ENCODE results near the gene MAP4K4. TPM values are rescaled to one million over a fixed set of nuclear protein-coding genes. Genes with fewer than 3 reads are reported as not detected.

MAP4K4 gene
- total and polyA plus RNA-seq, 2 donors, result 22.4 to 30.9 TPM

DNA sequence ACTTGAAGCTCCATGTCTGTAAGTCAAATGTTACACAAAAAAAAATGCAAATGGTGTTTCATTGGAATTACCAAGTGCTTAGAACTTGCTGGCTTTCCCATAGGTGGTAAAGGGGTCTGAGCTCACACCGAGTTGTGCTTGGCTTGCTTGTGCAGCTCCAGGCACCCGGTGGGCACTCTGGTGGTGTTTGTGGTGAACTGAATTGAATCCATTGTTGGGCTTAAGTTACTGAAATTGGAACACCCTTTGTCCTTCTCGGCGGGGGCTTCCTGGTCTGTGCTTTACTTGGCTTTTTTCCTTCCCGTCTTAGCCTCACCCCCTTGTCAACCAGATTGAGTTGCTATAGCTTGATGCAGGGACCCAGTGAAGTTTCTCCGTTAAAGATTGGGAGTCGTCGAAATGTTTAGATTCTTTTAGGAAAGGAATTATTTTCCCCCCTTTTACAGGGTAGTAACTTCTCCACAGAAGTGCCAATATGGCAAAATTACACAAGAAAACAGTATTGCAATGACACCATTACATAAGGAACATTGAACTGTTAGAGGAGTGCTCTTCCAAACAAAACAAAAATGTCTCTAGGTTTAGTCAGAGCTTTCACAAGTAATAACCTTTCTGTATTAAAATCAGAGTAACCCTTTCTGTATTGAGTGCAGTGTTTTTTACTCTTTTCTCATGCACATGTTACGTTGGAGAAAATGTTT is 196.3 kb downstream of the MAP4K4 start:
- H3K4me3 ChIP-seq (ENCODE audit: low read length in 2 of 2), result no peak overlapping the region
- peaks cover 32 to 40% of the 10 kb centered on the region in 2 donors for H3K36me3 ChIP-seq (ENCODE audit: control insufficient read depth in 2 of 2, insufficient read depth in 2 of 2, low read length in 1 of 2)
- H3K27me3 ChIP-seq (ENCODE audit: control insufficient read depth in 2 of 2, insufficient read depth in 1 of 2, low read length in 1 of 2), result no peaks in the 10 kb centered on the region
- 95% methylated on average over 9 of the region's 9 CpGs for WGBS
- no peaks in the 10 kb centered on the region for H3K4me1 ChIP-seq (ENCODE audit: control insufficient read depth in 2 of 2, insufficient read depth in 2 of 2, low read length in 2 of 2)
- no peak overlapping the region for H3K27ac ChIP-seq (ENCODE audit: low read depth in 1 of 2, low read length in 1 of 2)
- no peak for DNase-seq (ENCODE audit: low read depth in 6 of 9, low spot score in 9 of 9)
- no peaks in the 10 kb centered on the region for H3K9me3 ChIP-seq (ENCODE audit: control insufficient read depth in 2 of 2, insufficient read depth in 1 of 2, low read length in 1 of 2)

DNA sequence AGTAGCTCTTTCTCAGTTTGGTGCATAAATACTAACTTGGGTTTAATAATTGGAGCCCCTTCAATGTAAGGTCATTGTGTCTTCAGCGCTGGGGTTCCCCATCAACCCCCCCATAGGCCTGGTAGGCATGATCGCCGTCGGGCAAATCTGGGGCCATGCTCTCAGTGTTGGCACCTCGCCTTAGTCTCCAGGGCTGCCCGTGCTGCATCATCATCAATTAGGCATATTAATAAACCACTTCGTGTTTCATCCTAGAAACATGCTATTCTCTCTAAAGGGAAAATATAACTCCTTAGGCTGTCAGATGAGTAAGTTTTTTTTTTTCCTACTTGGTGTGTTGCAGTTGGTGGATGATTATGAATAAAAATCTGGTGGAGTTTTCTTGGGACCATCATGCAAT is 197.5 kb downstream of the MAP4K4 start:
- DNase-seq (ENCODE audit: low read depth in 6 of 9, low spot score in 9 of 9), result no peak
- 98% methylated on average over 7 of the region's 7 CpGs for WGBS
- H3K27me3 ChIP-seq (ENCODE audit: control insufficient read depth in 2 of 2, insufficient read depth in 1 of 2, low read length in 1 of 2), result no peaks in the 10 kb centered on the region
- no peaks in the 10 kb centered on the region for H3K9me3 ChIP-seq (ENCODE audit: control insufficient read depth in 2 of 2, insufficient read depth in 1 of 2, low read length in 1 of 2)
- H3K27ac ChIP-seq (ENCODE audit: low read depth in 1 of 2, low read length in 1 of 2), result no peak overlapping the region
- H3K4me1 ChIP-seq (ENCODE audit: control insufficient read depth in 2 of 2, insufficient read depth in 2 of 2, low read length in 2 of 2), result no peaks in the 10 kb centered on the region
- peaks cover 28 to 33% of the 10 kb centered on the region in 2 donors for H3K36me3 ChIP-seq (ENCODE audit: control insufficient read depth in 2 of 2, insufficient read depth in 2 of 2, low read length in 1 of 2)
- no peak overlapping the region for H3K4me3 ChIP-seq (ENCODE audit: low read length in 2 of 2)

DNA sequence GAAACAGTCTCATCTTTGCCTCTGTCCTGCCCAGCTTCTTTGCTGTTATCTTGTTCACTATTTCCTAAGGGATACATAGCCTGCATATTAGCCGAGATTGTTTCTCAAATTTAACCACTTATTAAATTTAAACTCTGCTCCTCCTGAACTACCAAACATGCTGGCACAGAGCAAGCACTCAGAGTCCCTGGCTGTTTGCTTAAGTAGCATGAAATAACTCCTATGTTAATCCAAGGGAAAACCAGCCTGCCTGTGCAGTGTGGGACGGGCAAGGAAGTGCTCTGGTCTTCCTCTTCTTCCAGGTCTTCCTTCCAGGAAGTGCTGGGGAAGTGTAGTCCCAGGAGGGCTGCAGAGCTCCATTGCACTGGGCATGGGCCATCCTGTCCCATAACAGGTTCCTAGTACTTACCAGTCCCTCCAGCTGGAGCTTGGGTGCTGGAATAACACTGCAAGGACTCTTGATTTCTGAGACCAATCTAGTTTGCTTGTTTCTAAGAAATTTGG is 198.4 kb downstream of the MAP4K4 start:
- no peak for DNase-seq (ENCODE audit: low read depth in 6 of 9, low spot score in 9 of 9)
- Histone ChIP-seq H3K4me3 (ENCODE audit: low read length in 2 of 2) (no peak overlapping the region), H3K4me1 (ENCODE audit: control insufficient read depth in 2 of 2, insufficient read depth in 2 of 2, low read length in 2 of 2) (no peaks in the 10 kb centered on the region), H3K27me3 (ENCODE audit: control insufficient read depth in 2 of 2, insufficient read depth in 1 of 2, low read length in 1 of 2) (no peaks in the 10 kb centered on the region), H3K36me3 (ENCODE audit: control insufficient read depth in 2 of 2, insufficient read depth in 2 of 2, low read length in 1 of 2) (peaks cover 21 to 32% of the 10 kb centered on the region in 2 donors), H3K27ac (ENCODE audit: low read depth in 1 of 2, low read length in 1 of 2) (no peak overlapping the region), H3K9me3 (ENCODE audit: control insufficient read depth in 2 of 2, insufficient read depth in 1 of 2, low read length in 1 of 2) (no peaks in the 10 kb centered on the region)
- WGBS, result over 99% methylated on average over 2 of the region's 2 CpGs

DNA sequence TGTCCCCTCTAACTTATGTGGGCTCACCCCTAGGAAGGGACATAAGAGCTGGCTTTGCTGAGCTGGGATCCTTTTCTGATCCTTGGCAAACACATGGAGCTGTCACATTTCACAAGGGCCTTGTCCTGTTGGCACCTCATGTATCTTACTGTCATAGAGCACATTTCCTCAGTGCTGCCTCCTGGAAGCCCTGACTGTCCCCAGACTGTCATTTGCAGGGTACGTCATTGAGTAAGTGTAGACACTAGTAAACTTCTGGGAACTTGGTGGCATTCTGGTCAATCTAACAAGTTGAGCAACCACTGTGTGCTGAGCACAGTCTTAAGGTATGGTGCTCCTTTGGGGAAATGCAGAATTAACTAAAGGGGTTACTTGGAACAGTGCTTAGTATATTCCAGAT is 199.8 kb downstream of the MAP4K4 start:
- no peaks in the 10 kb centered on the region for H3K9me3 ChIP-seq (ENCODE audit: control insufficient read depth in 2 of 2, insufficient read depth in 1 of 2, low read length in 1 of 2)
- WGBS, result 97% methylated on average over 1 of the region's 1 CpG
- H3K4me1 ChIP-seq (ENCODE audit: control insufficient read depth in 2 of 2, insufficient read depth in 2 of 2, low read length in 2 of 2), result no peaks in the 10 kb centered on the region
- H3K36me3 ChIP-seq (ENCODE audit: control insufficient read depth in 2 of 2, insufficient read depth in 2 of 2, low read length in 1 of 2), result peaks cover 12 to 23% of the 10 kb centered on the region in 2 donors
- H3K27me3 ChIP-seq (ENCODE audit: control insufficient read depth in 2 of 2, insufficient read depth in 1 of 2, low read length in 1 of 2), result no peaks in the 10 kb centered on the region
- H3K4me3 ChIP-seq (ENCODE audit: low read length in 2 of 2), result no peak overlapping the region
- no peak for DNase-seq (ENCODE audit: low read depth in 6 of 9, low spot score in 9 of 9)
- no peak overlapping the region for H3K27ac ChIP-seq (ENCODE audit: low read depth in 1 of 2, low read length in 1 of 2)

DNA sequence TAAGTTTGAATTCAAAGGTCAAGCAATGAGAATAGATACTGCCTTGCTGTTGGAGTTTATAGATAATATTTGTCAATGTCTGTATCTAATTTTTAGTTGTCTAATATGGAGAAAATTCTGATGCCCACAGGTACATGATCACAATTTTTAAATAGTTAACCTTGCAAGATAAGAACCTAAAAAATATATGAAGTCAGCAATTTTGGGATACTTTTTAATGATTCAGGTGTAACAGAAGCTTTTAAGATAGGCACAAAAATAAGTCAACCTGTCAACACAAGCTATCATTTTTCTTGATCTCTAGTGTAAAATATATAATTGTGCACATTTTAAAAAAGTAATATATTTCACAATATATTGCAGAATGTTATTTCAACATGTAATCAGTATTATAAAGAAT is 201.8 kb downstream of the MAP4K4 start:
- H3K36me3 ChIP-seq (ENCODE audit: control insufficient read depth in 2 of 2, insufficient read depth in 2 of 2, low read length in 1 of 2), result peaks cover 0 to 5% of the 10 kb centered on the region in 2 donors
- no peaks in the 10 kb centered on the region for H3K4me1 ChIP-seq (ENCODE audit: control insufficient read depth in 2 of 2, insufficient read depth in 2 of 2, low read length in 2 of 2)
- H3K4me3 ChIP-seq (ENCODE audit: low read length in 2 of 2), result no peak overlapping the region
- H3K27me3 ChIP-seq (ENCODE audit: control insufficient read depth in 2 of 2, insufficient read depth in 1 of 2, low read length in 1 of 2), result no peaks in the 10 kb centered on the region
- no peak overlapping the region for H3K27ac ChIP-seq (ENCODE audit: low read depth in 1 of 2, low read length in 1 of 2)
- H3K9me3 ChIP-seq (ENCODE audit: control insufficient read depth in 2 of 2, insufficient read depth in 1 of 2, low read length in 1 of 2), result no peaks in the 10 kb centered on the region
- DNase-seq (ENCODE audit: low read depth in 6 of 9, low spot score in 9 of 9), result no peak

DNA sequence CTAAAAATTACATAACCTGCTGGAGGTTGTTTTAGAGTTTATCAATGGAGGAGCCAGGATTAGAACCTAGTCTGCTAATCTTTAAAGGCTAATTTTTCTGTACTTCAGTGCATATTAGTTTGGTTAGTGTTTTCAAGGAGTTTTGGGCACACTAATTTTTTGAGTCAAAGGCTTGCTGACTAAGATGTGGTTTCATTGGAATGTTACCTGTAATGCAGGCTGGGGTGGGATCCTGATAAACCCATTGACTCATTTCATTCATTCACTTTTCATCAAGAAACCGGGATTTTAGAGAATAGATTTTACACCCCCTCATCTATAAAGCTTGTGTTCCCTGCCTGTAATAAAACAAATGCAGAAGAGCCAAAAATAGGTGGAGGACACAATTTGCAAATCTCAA is 202.4 kb downstream of the MAP4K4 start:
- Histone ChIP-seq H3K36me3 (ENCODE audit: control insufficient read depth in 2 of 2, insufficient read depth in 2 of 2, low read length in 1 of 2) (peaks cover 0 to 1% of the 10 kb centered on the region in 2 donors), H3K9me3 (ENCODE audit: control insufficient read depth in 2 of 2, insufficient read depth in 1 of 2, low read length in 1 of 2) (no peaks in the 10 kb centered on the region), H3K4me1 (ENCODE audit: control insufficient read depth in 2 of 2, insufficient read depth in 2 of 2, low read length in 2 of 2) (no peaks in the 10 kb centered on the region), H3K4me3 (ENCODE audit: low read length in 2 of 2) (no peak overlapping the region), H3K27me3 (ENCODE audit: control insufficient read depth in 2 of 2, insufficient read depth in 1 of 2, low read length in 1 of 2) (no peaks in the 10 kb centered on the region), H3K27ac (ENCODE audit: low read depth in 1 of 2, low read length in 1 of 2) (no peak overlapping the region)
- no peak for DNase-seq (ENCODE audit: low read depth in 6 of 9, low spot score in 9 of 9)
- WGBS, result 96% methylated on average over 1 of the region's 1 CpG

DNA sequence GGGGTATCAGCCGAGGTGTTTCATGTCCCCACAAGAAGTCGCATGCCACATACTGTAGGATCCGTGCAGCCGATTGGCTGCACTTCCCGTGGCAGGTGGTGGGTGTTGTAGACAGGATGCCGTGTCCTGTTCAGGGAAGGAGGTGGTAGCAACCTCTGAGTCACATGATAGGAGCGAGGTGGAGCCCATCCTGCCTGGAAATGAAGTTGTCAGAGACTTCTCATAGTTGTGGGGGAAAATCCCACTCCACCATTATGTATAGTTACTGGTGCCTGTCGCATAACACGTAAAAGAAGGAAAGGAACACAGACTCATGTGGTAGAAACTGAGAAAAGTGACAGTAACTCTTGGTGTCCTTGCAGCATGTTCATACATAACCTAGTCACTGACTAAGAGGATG is 202.9 kb downstream of the MAP4K4 start:
- no peaks in the 10 kb centered on the region for H3K36me3 ChIP-seq (ENCODE audit: control insufficient read depth in 2 of 2, insufficient read depth in 2 of 2, low read length in 1 of 2)
- H3K27me3 ChIP-seq (ENCODE audit: control insufficient read depth in 2 of 2, insufficient read depth in 1 of 2, low read length in 1 of 2), result no peaks in the 10 kb centered on the region
- WGBS, result 93% methylated on average over 9 of the region's 9 CpGs
- DNase-seq (ENCODE audit: low read depth in 6 of 9, low spot score in 9 of 9), result no peak
- H3K4me1 ChIP-seq (ENCODE audit: control insufficient read depth in 2 of 2, insufficient read depth in 2 of 2, low read length in 2 of 2), result no peaks in the 10 kb centered on the region
- no peak overlapping the region for H3K4me3 ChIP-seq (ENCODE audit: low read length in 2 of 2)
- H3K27ac ChIP-seq (ENCODE audit: low read depth in 1 of 2, low read length in 1 of 2), result no peak overlapping the region
- no peaks in the 10 kb centered on the region for H3K9me3 ChIP-seq (ENCODE audit: control insufficient read depth in 2 of 2, insufficient read depth in 1 of 2, low read length in 1 of 2)

DNA sequence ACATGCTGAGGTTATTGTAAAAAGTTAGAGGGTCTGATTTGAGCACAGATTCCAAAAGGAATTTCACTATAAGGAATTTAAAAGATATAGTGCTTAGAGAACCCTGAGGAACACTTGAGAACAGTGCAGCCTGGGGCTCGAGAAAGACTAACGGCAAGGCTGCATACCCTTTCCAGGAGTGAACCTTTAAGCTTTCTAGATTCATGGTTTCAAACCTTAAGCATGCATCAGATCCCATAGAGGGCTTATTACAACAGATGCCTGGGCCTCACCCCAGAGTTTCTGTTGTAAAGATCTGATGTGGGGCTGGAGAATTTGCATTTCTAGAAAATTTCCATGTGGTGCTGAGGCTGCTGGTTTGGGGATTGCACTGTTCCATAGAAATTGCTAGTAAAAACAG is 203.7 kb downstream of the MAP4K4 start:
- 95% methylated on average over 2 of the region's 2 CpGs for WGBS
- no peaks in the 10 kb centered on the region for H3K9me3 ChIP-seq (ENCODE audit: control insufficient read depth in 2 of 2, insufficient read depth in 1 of 2, low read length in 1 of 2)
- H3K36me3 ChIP-seq (ENCODE audit: control insufficient read depth in 2 of 2, insufficient read depth in 2 of 2, low read length in 1 of 2), result no peaks in the 10 kb centered on the region
- no peak for DNase-seq (ENCODE audit: low read depth in 6 of 9, low spot score in 9 of 9)
- H3K27ac ChIP-seq (ENCODE audit: low read depth in 1 of 2, low read length in 1 of 2), result no peak overlapping the region
- H3K4me1 ChIP-seq (ENCODE audit: control insufficient read depth in 2 of 2, insufficient read depth in 2 of 2, low read length in 2 of 2), result no peaks in the 10 kb centered on the region
- no peak overlapping the region for H3K4me3 ChIP-seq (ENCODE audit: low read length in 2 of 2)
- H3K27me3 ChIP-seq (ENCODE audit: control insufficient read depth in 2 of 2, insufficient read depth in 1 of 2, low read length in 1 of 2), result no peaks in the 10 kb centered on the region

DNA sequence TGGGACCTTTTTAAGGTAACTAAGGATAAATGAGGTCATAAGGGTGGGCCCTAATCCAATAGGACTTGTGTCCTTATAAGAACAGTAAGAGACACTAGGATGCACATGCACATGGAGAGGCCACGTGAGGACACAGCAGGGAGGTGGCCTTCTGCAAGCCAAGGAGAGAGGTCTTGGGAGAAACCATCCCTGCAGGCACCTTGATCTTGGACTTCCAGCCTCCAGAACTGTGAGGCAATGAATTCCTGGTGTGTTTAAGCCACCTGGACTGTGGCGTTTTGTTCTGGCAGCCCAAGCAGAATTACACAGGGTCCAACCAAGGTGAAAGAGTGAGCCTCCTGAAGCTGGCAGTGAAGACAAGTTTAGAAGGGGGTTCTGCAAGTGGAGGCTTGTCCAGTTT is 204.7 kb downstream of the MAP4K4 start:
- Histone ChIP-seq H3K27me3 (ENCODE audit: control insufficient read depth in 2 of 2, insufficient read depth in 1 of 2, low read length in 1 of 2) (no peaks in the 10 kb centered on the region), H3K27ac (ENCODE audit: low read depth in 1 of 2, low read length in 1 of 2) (no peak overlapping the region), H3K4me1 (ENCODE audit: control insufficient read depth in 2 of 2, insufficient read depth in 2 of 2, low read length in 2 of 2) (no peaks in the 10 kb centered on the region), H3K4me3 (ENCODE audit: low read length in 2 of 2) (no peak overlapping the region), H3K36me3 (ENCODE audit: control insufficient read depth in 2 of 2, insufficient read depth in 2 of 2, low read length in 1 of 2) (no peaks in the 10 kb centered on the region), H3K9me3 (ENCODE audit: control insufficient read depth in 2 of 2, insufficient read depth in 1 of 2, low read length in 1 of 2) (peaks cover 0 to 8% of the 10 kb centered on the region in 2 donors)
- WGBS, result 95% methylated on average over 2 of the region's 2 CpGs
- no peak for DNase-seq (ENCODE audit: low read depth in 6 of 9, low spot score in 9 of 9)
